ENCODE measurements around the gene FGFBP1. TPM values are rescaled to one million over a fixed set of nuclear protein-coding genes. Genes with fewer than 3 reads are reported as not detected.

FGFBP1 gene
- total RNA-seq, 1 experiment from 2014 or later, result not detected

GRCh38 chr4:15913631-15913970 is 24.9 kb downstream of the FGFBP1 start:
- no peak for DNase-seq (ENCODE audit: extremely low read depth, low read depth)

- no peak for DNase-seq (ENCODE audit: extremely low read depth, low read depth)
Observed at GRCh38 chr4:15912961-15913630, 25.4 kb downstream of the FGFBP1 start.

DNA sequence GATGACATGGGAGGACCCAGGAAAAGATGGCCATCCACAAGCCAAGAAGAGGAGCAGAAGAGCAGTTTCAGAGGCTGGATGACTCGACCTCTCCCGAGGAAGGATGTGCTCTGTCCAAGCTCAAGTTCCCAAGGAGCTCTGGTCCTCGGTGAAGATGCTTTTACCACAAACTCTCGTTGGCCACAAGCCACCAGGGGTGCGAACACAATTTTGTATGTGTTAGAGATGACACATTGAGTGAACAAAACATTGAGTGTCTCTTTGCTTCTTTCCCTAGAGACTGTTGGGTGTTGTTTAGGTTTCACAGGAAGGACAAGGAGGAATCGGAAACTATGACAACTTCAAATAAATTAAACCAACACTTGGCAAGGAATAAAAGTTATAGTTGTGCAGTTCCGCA is 26.3 kb downstream of the FGFBP1 start:
- DNase-seq (ENCODE audit: extremely low read depth, low read depth), result no peak

DNA sequence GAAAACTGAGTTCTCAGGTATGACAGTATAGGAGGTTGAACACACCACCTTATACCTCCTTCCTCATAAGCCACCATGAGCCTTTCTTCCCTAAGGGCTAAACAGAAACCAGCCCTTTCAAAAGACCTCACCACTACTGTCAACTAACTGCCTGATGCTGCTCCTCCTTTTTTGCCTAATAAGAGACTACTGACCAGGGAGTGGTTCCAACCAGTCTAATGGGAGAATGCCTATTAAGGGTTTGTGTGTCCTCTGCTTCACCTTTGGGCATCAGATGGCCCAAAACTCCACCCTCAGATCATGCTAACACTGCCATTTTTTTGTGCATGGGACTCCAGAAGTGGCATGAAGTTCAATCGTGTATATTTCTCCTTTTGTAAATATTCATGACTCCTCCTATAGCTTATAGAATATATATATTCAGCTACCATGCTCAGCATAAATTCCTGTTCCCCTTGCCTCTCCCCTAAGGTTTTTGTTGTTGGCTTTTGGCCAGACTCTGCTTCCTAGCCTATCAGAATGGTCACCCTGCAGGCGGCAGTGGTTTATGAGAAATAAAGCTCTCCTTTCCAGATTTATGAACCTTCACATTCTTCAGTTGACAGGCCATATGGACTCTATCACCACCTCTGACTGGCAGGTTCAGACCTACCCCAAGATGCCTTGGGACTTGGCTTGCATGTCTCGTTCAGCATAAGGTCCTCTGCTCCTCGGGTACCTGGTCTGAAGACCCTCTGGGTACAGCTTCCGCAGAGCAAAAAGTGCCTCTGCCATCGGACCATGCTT is 28.2 kb downstream of the FGFBP1 start:
- no peak for DNase-seq (ENCODE audit: extremely low read depth, low read depth)

DNA sequence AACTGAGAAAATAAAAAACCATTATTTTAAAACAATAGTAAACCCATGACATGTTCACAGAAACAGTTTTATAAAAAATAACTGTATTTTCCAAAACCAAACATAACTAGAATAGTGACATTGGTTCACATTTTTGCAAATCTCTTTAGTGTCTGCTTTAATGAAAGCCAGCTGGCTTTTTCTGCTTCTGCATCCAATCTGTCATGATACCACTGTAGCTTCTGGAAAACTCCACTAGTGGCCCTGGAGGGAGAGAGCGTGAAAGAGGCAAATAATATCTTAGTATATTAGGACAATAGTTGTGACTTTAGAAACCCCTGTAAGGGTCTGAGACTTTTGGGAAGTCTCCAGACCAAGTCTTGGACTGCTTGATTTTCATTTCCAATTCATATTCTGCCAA is 31.1 kb downstream of the FGFBP1 start:
- DNase-seq (ENCODE audit: extremely low read depth, low read depth), result no peak

DNA sequence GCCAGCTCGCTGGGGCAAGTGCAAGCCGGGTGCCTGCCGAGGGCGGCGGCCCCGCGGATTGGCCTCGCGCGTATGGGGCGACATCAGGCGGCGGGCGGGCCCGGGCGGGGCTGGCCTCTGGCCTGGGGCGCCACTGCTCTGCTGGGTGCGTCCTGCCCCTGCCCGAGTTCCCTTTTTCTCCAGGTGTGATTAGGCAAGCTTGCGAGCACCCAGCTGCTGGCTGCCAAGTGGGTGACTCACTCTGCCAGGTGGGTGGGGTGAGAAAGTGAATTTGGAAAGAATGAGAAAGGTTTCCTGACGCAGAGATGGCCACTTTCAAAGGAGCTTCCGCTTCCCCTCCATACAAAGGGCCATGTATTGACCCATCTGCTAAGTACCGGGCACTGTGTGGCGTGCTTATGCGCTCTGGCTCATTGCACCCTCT is 32.5 kb downstream of the FGFBP1 start:
- peak; percentile 15 for DNase-seq (ENCODE audit: extremely low read depth, low read depth)

DNA sequence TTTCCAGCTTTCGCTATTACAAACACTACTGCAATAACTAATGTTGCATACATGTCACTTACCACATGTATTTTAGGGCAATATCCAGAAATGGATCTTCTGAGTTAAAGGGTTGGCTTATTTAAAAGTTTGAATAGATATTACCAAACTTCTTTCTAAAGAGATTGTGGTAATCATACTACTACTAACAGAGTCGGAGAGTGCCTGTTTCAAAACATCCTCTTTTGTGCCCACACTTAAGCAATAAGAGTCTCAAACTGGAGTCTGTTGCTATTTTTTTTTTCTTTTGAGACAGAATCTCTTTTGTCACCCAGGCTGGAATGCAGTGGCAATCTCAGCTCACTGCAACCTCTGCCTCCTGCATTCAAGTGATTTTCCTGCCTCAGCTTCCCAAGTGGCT is 35.8 kb downstream of the FGFBP1 start:
- no peak for DNase-seq (ENCODE audit: extremely low read depth, low read depth)

DNA sequence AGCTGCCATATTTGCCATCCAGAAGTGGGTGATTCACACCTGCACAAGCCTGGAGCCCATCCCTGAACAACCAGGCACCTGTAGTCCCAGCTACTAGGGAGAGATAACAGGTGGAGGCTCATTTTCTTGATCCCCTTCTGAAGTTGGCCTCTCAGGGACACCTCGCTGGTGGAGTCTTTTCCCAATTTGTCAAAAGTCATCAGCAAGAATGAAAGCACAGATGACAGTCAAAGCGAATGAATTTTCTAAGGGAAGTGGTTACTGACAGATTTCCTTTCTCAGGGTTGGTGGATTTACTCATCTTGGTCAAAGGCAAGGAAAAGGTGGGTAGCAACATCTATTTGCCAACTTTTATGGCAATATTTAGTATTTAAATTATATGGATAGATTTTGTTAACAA is 36.5 kb downstream of the FGFBP1 start:
- no peak for DNase-seq (ENCODE audit: extremely low read depth, low read depth)

- DNase-seq (ENCODE audit: extremely low read depth, low read depth), result no peak
Observed at GRCh38 chr4:15901007-15901406, 37.5 kb downstream of the FGFBP1 start.

DNA sequence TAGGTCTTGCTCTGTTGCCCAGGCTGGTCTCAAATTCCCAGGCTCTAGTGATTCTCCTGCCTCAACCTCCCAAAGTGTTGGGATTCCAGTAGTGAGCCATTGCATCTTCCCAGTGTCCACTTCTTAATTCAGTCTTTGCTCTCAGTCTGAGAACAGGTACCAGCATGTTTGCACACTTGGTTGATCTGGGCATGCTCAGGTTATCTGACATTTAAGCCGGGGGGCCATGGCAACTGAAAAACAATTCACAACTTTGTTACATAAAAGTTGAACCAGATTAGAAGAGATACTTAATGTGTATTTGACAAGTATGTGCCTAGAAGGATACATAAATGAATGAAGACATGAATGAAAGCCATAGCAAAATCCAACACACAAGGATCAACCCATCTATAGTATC is 39.0 kb downstream of the FGFBP1 start:
- no peak for DNase-seq (ENCODE audit: extremely low read depth, low read depth)

GRCh38 chr4:15898902-15899301 is 39.6 kb downstream of the FGFBP1 start:
- no peak for DNase-seq (ENCODE audit: extremely low read depth, low read depth)

- no peak for DNase-seq (ENCODE audit: extremely low read depth, low read depth)
Observed at GRCh38 chr4:15897577-15897976, 41.0 kb downstream of the FGFBP1 start.

- DNase-seq (ENCODE audit: extremely low read depth, low read depth), result no peak
Observed at GRCh38 chr4:15894921-15895916, 43.3 kb downstream of the FGFBP1 start.

- DNase-seq (ENCODE audit: extremely low read depth, low read depth), result no peak
Observed at GRCh38 chr4:15894393-15894792, 44.1 kb downstream of the FGFBP1 start.

- DNase-seq (ENCODE audit: extremely low read depth, low read depth), result peak; percentile 57
Observed at GRCh38 chr4:15893962-15894361, 44.6 kb downstream of the FGFBP1 start.

- no peak for DNase-seq (ENCODE audit: extremely low read depth, low read depth)
Observed at GRCh38 chr4:15891312-15891711, 47.2 kb downstream of the FGFBP1 start.

GRCh38 chr4:15890246-15890829 is 48.2 kb downstream of the FGFBP1 start:
- no peak for DNase-seq (ENCODE audit: extremely low read depth, low read depth)

DNA sequence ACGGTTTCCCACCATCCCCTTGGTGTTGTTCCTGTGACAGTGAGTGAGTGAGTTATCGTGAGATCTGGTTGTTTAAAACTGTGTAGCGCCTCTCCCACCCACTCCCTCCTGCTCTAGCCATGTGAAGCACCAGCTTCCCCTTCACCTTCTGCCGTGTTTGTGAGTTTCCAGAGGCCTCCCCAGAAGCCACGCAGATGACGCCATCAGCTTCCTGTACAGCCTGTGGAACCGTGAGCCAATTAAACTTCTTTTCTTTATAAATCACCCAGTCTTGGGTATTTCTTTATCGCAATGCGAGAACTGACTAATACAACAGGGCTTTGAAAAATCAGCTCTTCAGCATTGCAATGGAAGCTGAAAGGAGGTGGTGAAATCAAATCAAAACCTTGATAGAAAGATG is 50.0 kb downstream of the FGFBP1 start:
- no peak for DNase-seq (ENCODE audit: extremely low read depth, low read depth)
